K562 (cell line): Measurements from ENCODE around the gene KCNK7. TPM values are rescaled to one million over a fixed set of nuclear protein-coding genes. Genes with fewer than 3 reads are reported as not detected.

ENCODE experiments used
- ATAC-seq: fragments of 200-7000 bp; cut with Tn5 transposase; 3 replicates; pipeline ENCODE4 v1.9.1; 2020; ENCODE audit warnings: moderate library complexity
- BruUV-seq: library from RNA; stranded (reverse); fragments of 400-500 nt; replicated peaks from 2 replicates; lab custom pipeline; 2021; lab: Mats Ljungman, UMichigan
- CTCF ChIA-PET: fragments of 300-600 bp; formaldehyde crosslinking; extraction: SDS; loops from one replicate; lab custom pipeline; 2021; ENCODE audit warnings: low intra/inter-chr PET ratio; lab: Yijun Ruan, JAX
- POLR2A ChIA-PET: fragments of 300-600, 350-650 bp; sonication (Branson Sonifier 250); formaldehyde crosslinking; extraction: SDS; loops from one replicate; lab custom pipeline; 2021; ENCODE audit warnings: antibody characterized with exemption, inconsistent platforms; lab: Yijun Ruan, JAX
- DNase-seq, 4 experiments: peaks; one replicate each; pipeline versions ENCODE4 v3.0.0 to v3.0.0-alpha.2; 2011 to 2018; ENCODE audit warnings: low spot score in 3 of 4, mixed read lengths in 3 of 4; ENCODE audit errors: extremely low read depth in 1 of 4
- FAIRE-seq: peaks from 2 replicates; lab custom pipeline; 2011; peaks lifted over from hg19 to GRCh38; lab: Jason Lieb, UNC
- H2AFZ ChIP-seq: 2 replicates; pipeline ENCODE4 v1.6.0; 2011; ENCODE audit warnings: low read depth, low read length, control low read depth, inconsistent platforms
- H3K27ac ChIP-seq: fragments of 200-600 bp; 3 replicates; pipeline ENCODE4 v1.8.0; 2011; ENCODE audit warnings: low read depth, mild to moderate bottlenecking, control low read depth, inconsistent platforms, low read length, moderate library complexity, mixed read lengths; ENCODE audit errors: extremely low read depth
- H3K27me3 ChIP-seq, 2 experiments: fragments of 300-600 bp in 1 of 2; 2 replicates in 1 of 2; 3 replicates in 1 of 2; pipeline versions ENCODE4 v1.6.0 to v1.8.0; 2011; ENCODE audit warnings: inconsistent platforms in 2 of 2, low read length in 2 of 2, mild to moderate bottlenecking in 1 of 2, mixed read lengths in 1 of 2, moderate library complexity in 1 of 2; ENCODE audit not compliant: control insufficient read depth in 2 of 2, insufficient read depth in 2 of 2
- H3K36me3 ChIP-seq: fragments of 300-600 bp; 3 replicates; pipeline ENCODE4 v1.8.0; 2011; ENCODE audit warnings: mild to moderate bottlenecking, low read length, inconsistent platforms; ENCODE audit not compliant: control insufficient read depth, insufficient read depth
- H3K4me1 ChIP-seq, 2 experiments: fragments of 200-600 bp in 1 of 2; replicated peaks in 1 of 2; 2 replicates in 1 of 2; 3 replicates in 1 of 2; pipeline versions ENCODE4 v1.5.1 to v1.8.0; 2011; ENCODE audit warnings: inconsistent platforms in 2 of 2, low read length in 2 of 2, mild to moderate bottlenecking in 1 of 2, mixed read lengths in 1 of 2, moderate library complexity in 1 of 2; ENCODE audit not compliant: control insufficient read depth in 2 of 2, insufficient read depth in 2 of 2
- H3K4me2 ChIP-seq: 2 replicates; pipeline ENCODE4 v1.6.1; 2011; ENCODE audit warnings: low read length, control low read depth, inconsistent platforms, mixed read lengths; ENCODE audit not compliant: insufficient read depth
- H3K4me3 ChIP-seq: fragments of 200-600 bp; sonication (generic), shearing (Covaris generic); 2 replicates; pipeline ENCODE4 v1.5.1; 2016; ENCODE audit warnings: control low read depth, inconsistent platforms
- H3K79me2 ChIP-seq: fragments of 200-600 bp; 3 replicates; pipeline ENCODE4 v1.8.0; 2011; ENCODE audit warnings: low read length, inconsistent platforms; ENCODE audit not compliant: control insufficient read depth, insufficient read depth
- H3K9ac ChIP-seq, 2 experiments: 2 replicates each; pipeline versions ENCODE4 v1.6.0 to v1.6.1; 2011; ENCODE audit warnings: low read depth in 2 of 2, low read length in 2 of 2, control low read depth in 1 of 2, inconsistent platforms in 1 of 2, mild to moderate bottlenecking in 1 of 2, mixed read lengths in 1 of 2; ENCODE audit not compliant: insufficient read depth in 1 of 2
- H3K9me1 ChIP-seq: one replicate; pipeline ENCODE4 v1.6.0; 2011; ENCODE audit warnings: inconsistent platforms, mild to moderate bottlenecking, low read length, moderate library complexity; ENCODE audit not compliant: control insufficient read depth, insufficient read depth
- H3K9me3 ChIP-seq: replicated peaks from 2 replicates; pipeline ENCODE4 v1.5.1; 2011; ENCODE audit warnings: low read depth, low read length, inconsistent platforms; ENCODE audit not compliant: control insufficient read depth, insufficient read depth
- H4K20me1 ChIP-seq: replicated peaks from 2 replicates; pipeline ENCODE4 v1.6.1; 2011; ENCODE audit warnings: low read length, inconsistent platforms, mixed read lengths; ENCODE audit not compliant: control insufficient read depth, insufficient read depth
- FOS ChIP-seq: IDR thresholded peaks from 3 replicates; pipeline ENCODE4 v1.6.1; 2011; ENCODE audit not compliant: insufficient read length; ENCODE audit errors: extremely low read depth
- HMGN3 ChIP-seq: IDR thresholded peaks from 2 replicates; pipeline ENCODE4 v1.6.1; 2011; ENCODE audit warnings: borderline replicate concordance, low read depth, mild to moderate bottlenecking, mixed read lengths, low read length; ENCODE audit not compliant: insufficient read length; ENCODE audit errors: extremely low read depth
- KAT8 ChIP-seq: fragments of 450-650 bp; IDR thresholded peaks from 2 replicates; pipeline ENCODE4 v1.6.1; 2016; ENCODE audit warnings: low read depth, mild to moderate bottlenecking
- ZFP91 ChIP-seq: sonication (generic); formaldehyde crosslinking; IDR thresholded peaks from 2 replicates; pipeline ENCODE4 v1.8.0; 2022; ENCODE audit warnings: mild to moderate bottlenecking, missing genetic modification reagents
- WGBS: fragments of 100-300 bp; shearing (Covaris generic); methylation state at CpG from one replicate; pipeline ENCODE4 v1.1.6; 2016; ENCODE audit warnings: low coverage, mixed read lengths; ENCODE audit not compliant: insufficient coverage; ENCODE audit errors: missing lambda C conversion rate; 5-methylcytosine and 5-hydroxymethylcytosine counted together
- in situ Hi-C: fragments of 300-500 bp; cut with MboI; formaldehyde crosslinking; loops from 4 replicates; pipeline ENCODE4 v1.15.0; 2018; ENCODE audit warnings: inconsistent platforms, mixed read lengths
- intact Hi-C: fragments of 100-400 bp; cut with micrococcal nuclease; formaldehyde crosslinking; loops from 2 replicates; pipeline ENCODE4 v1.14.2; 2022
- polyA plus RNA-seq, 8 experiments: library from polyadenylated mRNA; depleted of rRNA in 4 of 8; stranded (reverse) in 5 of 8; unstranded in 3 of 8; fragments of >200 nt; fragmentation: Nextera tagmentation in 2 of 8; fragmentation: Illumina TruSeq in 1 of 8; extraction: Ambion mirVana in 2 of 8; extraction: Trizol in 1 of 8; gene quantifications; 2 replicates each; pipeline versions ENCODE4 v1.2.1 to v1.2.3, GENCODE V29; 2011 to 2014; ENCODE audit warnings: inconsistent platforms in 1 of 8, missing spikeins in 1 of 8
- total RNA-seq, 7 experiments: library from RNA; depleted of rRNA in 6 of 7; stranded (reverse); fragments of >200 nt in 6 of 7; fragmentation: Illumina TruSeq in 2 of 7; extraction: Trizol in 2 of 7; gene quantifications; 2 replicates each; pipeline versions ENCODE4 v1.2.1 to v1.2.3, GENCODE V29; 2011 to 2021; ENCODE audit warnings: low replicate concordance in 1 of 7

Gene KCNK7
- total and polyA plus RNA-seq, 9 of the 15 experiments (the other 6 are each of a cell fraction or from before 2014, with no cell fraction given), result 0.07 to 0.40 TPM; not detected in 7

DNA sequence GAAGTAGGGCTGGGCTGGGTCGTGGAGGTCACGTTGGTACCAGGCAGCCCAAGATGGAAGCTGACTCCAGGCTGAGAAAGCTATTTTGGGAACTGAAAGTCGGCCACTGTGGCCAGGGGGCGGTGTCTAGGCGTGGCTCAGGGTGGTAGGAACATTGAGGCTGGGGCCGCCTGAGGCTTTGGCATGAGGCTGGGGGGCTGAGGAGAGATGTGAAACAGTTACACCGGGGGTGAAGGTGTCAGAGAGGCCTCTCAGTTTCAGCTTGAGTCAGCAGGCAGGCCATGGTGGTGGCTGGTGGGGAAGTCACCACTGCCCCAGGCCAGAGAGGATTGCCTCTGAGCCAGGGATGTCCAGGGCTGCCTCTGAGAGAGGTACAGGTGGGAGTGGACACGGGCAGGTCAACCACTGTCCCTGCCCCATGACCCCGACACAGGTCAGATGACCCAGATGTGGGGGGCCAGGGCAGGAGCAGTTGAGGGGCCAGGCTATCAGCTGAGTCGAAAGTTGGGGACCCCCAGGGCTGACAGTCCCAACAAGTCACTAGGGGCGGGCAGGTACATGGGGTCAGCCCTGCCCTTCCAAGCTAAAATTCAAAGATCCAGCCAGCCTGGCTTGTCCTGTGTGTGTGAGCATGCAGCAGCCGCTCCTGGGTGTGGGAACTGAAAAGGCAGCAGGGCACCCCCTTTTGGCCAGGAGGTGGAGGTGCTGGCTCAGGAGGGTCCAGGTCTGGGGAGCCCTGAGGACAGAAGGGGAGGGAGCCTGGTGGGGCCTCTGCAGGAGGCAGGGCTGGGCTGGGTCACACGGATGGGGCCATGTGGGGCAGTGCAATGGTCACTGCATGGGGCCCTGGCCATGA, 7.2 kb downstream of the KCNK7 start (continued):
- no peak for TF ChIP-seq KAT8

GRCh38 chr11:65586676-65587075, 8.9 kb downstream of the KCNK7 start:
- Histone ChIP-seq H3K9me1 (peaks cover 4% of the 10 kb centered on the region), H3K36me3 (peaks cover 65% of the 10 kb centered on the region; the same call in 2 of the 3 replicates), H3K4me3 (no peak overlapping the region), H3K27ac (no peak overlapping the region), H3K9ac (peak overlapping the region in 1 of 2 experiments; percentile 50; a peak in 1 of 4 replicates), H3K27me3 (no peaks in the 10 kb centered on the region), H4K20me1 (0 out of 2 replicates have a peak, but pooled peaks cover 4% of the 10 kb centered on the region), H3K4me1 (peaks cover 16 to 59% of the 10 kb centered on the region in 2 experiments), H3K4me2 (no peak overlapping the region), H3K79me2 (peaks cover 3% of the 10 kb centered on the region; the same call in 1 of the 3 replicates), H2AFZ (no peak overlapping the region), H3K9me3 (no peaks in the 10 kb centered on the region)
- BruUV-seq, result no TSS peak
- FAIRE-seq (no peak), DNase-seq (no peak), ATAC-seq (no peak)
- POLR2A ChIA-PET, result interaction anchor here (0.6 to 2.4 kb wide), 9 partner anchors 9 to 304 kb away, joined by 3 to 11 read pairs (median 5); partner anchors contain the start of genes FAM89B, KCNK7, NEAT1 and ZNRD2
- in situ Hi-C loops (no loop called here), intact Hi-C loops (loop anchor here (5.0 kb wide), 1 partner anchor 44 kb away; no protein-coding TSS in a partner anchor)
- WGBS, result 88% methylated on average over 2 of the region's 2 CpGs
- CTCF ChIA-PET, result interaction anchor here (0.7 kb wide), 1 partner anchor 265 kb away, joined by 3 read pairs; no protein-coding TSS in a partner anchor
- TF ChIP-seq FOS (no peak), ZFP91 (CRISPR knock-in tag) (peak; percentile 86), HMGN3 (no peak)
